PFSK-1 (cell line): ENCODE data around the gene KLHDC1.

Experiments
- FOXP2 ChIP-seq: optimal IDR thresholded peaks from 2 replicates; pipeline ENCODE3; 2011; ENCODE audit warnings: borderline replicate concordance, control low read depth, inconsistent platforms; ENCODE audit not compliant: insufficient read depth; ENCODE audit errors: extremely low read length, extremely low read depth
- POLR2AphosphoS5 ChIP-seq: IDR thresholded peaks from 2 replicates; pipeline ENCODE4 v1.6.1; 2012; ENCODE audit warnings: low read depth, mild to moderate bottlenecking, control low read depth, low read length, moderate library complexity
- SIN3A ChIP-seq: IDR thresholded peaks from 2 replicates; pipeline ENCODE4 v1.6.1; 2012; ENCODE audit warnings: mild to moderate bottlenecking, low read length, moderate library complexity, borderline replicate concordance; ENCODE audit not compliant: insufficient read depth
- TAF1 ChIP-seq: IDR thresholded peaks from 2 replicates; pipeline ENCODE4 v1.6.1; 2012; ENCODE audit warnings: low read length, control low read depth, borderline replicate concordance; ENCODE audit not compliant: insufficient read depth
- TF ChIP-seq, protein P1 (sequence below), 2 experiments: IDR thresholded peaks; 2 replicates each; pipeline versions ENCODE4 v1.6.1 to v1.8.0; 2011 to 2012; ENCODE audit warnings: low read depth in 2 of 2, low read length in 2 of 2, control low read depth in 1 of 2, inconsistent platforms in 1 of 2, mild to moderate bottlenecking in 1 of 2, moderate library complexity in 1 of 2; ENCODE audit not compliant: insufficient read depth in 1 of 2

The KLHDC1 gene

DNA sequence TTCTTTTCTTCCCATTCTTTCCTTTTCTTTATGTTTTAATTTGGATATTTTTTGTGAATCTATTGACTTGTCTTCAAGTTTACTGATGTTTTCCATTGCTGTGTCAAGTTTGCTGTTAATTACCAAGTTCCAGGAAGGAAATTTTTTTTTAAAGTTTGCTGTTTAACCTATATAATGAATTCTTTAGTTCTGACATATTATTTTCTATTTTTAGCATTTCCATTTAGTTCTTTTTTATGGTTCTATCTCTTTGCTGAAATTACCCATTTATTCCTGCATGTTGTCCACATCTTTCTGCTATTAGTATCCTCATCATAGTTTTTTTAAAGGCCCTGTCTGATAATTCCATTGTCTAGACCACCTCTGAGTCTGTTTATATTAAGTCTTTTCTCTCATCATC lies 27.8 kb downstream of the KLHDC1 start:
- TF ChIP-seq, protein P1, sequence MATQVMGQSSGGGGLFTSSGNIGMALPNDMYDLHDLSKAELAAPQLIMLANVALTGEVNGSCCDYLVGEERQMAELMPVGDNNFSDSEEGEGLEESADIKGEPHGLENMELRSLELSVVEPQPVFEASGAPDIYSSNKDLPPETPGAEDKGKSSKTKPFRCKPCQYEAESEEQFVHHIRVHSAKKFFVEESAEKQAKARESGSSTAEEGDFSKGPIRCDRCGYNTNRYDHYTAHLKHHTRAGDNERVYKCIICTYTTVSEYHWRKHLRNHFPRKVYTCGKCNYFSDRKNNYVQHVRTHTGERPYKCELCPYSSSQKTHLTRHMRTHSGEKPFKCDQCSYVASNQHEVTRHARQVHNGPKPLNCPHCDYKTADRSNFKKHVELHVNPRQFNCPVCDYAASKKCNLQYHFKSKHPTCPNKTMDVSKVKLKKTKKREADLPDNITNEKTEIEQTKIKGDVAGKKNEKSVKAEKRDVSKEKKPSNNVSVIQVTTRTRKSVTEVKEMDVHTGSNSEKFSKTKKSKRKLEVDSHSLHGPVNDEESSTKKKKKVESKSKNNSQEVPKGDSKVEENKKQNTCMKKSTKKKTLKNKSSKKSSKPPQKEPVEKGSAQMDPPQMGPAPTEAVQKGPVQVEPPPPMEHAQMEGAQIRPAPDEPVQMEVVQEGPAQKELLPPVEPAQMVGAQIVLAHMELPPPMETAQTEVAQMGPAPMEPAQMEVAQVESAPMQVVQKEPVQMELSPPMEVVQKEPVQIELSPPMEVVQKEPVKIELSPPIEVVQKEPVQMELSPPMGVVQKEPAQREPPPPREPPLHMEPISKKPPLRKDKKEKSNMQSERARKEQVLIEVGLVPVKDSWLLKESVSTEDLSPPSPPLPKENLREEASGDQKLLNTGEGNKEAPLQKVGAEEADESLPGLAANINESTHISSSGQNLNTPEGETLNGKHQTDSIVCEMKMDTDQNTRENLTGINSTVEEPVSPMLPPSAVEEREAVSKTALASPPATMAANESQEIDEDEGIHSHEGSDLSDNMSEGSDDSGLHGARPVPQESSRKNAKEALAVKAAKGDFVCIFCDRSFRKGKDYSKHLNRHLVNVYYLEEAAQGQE (IDR thresholded peaks at IDR 0.05; ENCODE audit: insufficient read depth in 1 of 2, low read depth in 2 of 2, low read length in 2 of 2): no peak

DNA sequence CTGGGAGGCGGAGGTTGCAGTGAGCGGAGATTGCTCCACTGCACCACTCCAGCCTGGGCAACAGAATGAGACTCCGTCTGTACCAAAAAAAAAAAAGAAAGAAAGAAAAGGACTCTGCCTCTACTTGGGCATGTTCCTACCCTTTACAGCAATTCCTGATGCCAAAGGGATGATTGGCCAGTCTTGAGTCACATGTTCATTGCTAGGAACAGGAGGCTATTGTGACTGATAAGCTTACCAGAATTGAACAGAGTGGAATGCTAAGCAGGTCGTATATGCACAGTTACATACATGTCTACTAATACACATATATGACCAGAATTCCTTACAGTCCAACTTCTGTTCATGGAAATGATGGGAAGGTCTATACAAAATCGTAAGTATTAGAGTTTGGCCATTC lies 34.3 kb downstream of the KLHDC1 start:
- no peak for TF ChIP-seq SIN3A
- TF ChIP-seq TAF1: no peak
- TF ChIP-seq FOXP2: no peak
- no peak for TF ChIP-seq POLR2AphosphoS5
- TF ChIP-seq, protein P1 (IDR thresholded peaks at IDR 0.05; ENCODE audit: insufficient read depth in 1 of 2, low read depth in 2 of 2, low read length in 2 of 2): no peak

DNA sequence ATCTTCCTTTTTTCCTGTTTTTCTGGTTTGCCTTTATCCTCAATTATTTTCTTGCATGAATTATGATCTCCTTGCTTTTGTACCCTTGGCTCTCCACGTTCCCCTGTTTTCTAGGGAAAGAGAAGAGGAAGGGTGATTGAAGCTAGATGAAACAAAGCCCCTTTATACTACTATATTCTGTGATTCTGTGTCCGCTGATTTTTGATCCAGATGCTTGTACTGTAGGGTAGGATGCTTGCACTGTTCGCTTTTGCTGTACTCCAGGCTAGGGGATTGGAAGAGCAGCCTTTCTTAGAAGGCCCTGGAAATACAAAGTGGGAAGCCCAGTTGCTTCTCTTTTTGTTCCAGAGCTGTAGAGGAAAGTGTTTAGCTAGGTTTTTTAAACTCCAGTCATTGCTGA lies 40.0 kb downstream of the KLHDC1 start:
- TF ChIP-seq, protein P1 (IDR thresholded peaks at IDR 0.05; ENCODE audit: insufficient read depth in 1 of 2, low read depth in 2 of 2, low read length in 2 of 2): no peak
- no peak for TF ChIP-seq SIN3A

DNA sequence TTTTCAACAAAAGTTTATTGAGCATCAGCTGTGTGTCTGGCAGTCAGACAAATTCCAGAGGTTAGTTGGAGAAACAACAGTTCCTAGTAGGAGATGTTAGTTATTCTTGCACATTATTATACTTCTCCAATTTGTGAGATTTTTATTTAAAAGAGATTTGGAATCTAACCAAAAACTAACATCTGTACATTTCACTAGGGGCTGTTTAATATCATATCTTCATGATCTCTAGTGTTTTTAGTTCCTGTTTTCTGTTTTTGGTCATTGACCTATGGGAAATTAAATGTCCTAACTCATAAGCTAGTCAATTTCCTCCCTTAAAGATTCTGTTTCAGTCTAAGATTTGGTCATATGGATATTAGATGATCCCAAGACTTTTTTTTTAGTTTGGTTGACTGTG lies 40.9 kb downstream of the KLHDC1 start:
- no peak for TF ChIP-seq POLR2AphosphoS5
- no peak for TF ChIP-seq TAF1
- TF ChIP-seq, protein P1 (IDR thresholded peaks at IDR 0.05; ENCODE audit: insufficient read depth in 1 of 2, low read depth in 2 of 2, low read length in 2 of 2): no peak
- no peak for TF ChIP-seq SIN3A
- no peak for TF ChIP-seq FOXP2

DNA sequence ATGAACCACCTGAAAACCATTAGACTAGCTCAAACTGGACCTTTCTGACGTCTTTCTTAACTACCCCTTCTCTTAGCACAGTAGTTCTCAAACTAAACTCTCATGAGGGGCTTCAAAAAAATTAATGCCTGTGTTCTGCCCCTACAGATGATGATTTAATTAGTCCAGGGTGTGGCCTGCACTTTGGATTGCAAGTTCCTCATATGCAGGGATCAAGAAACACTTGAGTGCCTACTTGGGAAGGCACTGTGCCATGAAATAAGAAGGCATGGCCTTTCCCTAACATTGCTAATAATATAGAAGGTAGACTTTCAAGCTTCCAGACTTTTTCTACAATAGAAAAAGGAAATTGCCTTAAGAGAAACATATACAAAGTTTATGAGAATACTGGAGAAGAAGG lies 52.3 kb downstream of the KLHDC1 start:
- TF ChIP-seq FOXP2 (no peak), TAF1 (no peak), SIN3A (no peak), POLR2AphosphoS5 (no peak)
- TF ChIP-seq, protein P1 (IDR thresholded peaks at IDR 0.05; ENCODE audit: insufficient read depth in 1 of 2, low read depth in 2 of 2, low read length in 2 of 2): no peak
